ENCODE measurements around the gene COL17A1.

COL17A1 gene

DNA sequence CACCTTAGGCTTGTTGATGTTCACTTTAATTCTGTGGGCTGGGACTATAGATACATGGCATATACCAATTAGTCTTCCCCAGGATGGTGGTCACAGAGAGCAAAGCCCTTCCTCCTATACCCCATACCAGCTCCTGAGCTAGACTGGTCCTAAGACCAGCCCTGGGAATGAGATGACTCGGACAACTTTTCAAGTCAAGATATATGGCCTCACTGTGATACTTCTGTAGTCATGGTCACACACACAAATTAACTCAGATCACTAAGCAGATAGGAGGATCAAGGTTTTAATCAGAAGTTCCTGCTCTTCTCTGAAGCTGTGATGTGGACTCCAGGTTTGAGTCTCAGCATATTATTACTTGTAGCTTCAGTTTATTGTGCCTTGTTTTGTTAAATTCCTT lies 65.7 kb downstream of the COL17A1 start:
- Histone ChIP-seq H2AK5ac (ENCODE audit: low read length, severe bottlenecking) (no peak overlapping the region), H3K36me3 (ENCODE audit: control insufficient read depth in 1 of 2, insufficient read depth in 2 of 2, low read depth in 1 of 2, low read length in 2 of 2) (peaks cover 17 to 95% of the 10 kb centered on the region in 2 experiments), H2BK12ac (ENCODE audit: low read length in 2 of 2) (no peak overlapping the region), H3K9me3 (ENCODE audit: control insufficient read depth, low read length) (no peaks in the 10 kb centered on the region), H4K91ac (ENCODE audit: low read length) (no peak overlapping the region), H3K4me2 (ENCODE audit: low read length, poor library complexity, severe bottlenecking) (no peak overlapping the region), H3K27ac (ENCODE audit: low read length, poor library complexity, severe bottlenecking) (no peak overlapping the region), H3K4me3 (ENCODE audit: insufficient read depth in 1 of 2, low read depth in 1 of 2, low read length in 2 of 2) (no peak overlapping the region), H3K4me1 (ENCODE audit: control insufficient read depth, insufficient read depth, low read depth, low read length) (no peaks in the 10 kb centered on the region), H2BK15ac (ENCODE audit: low read depth, poor library complexity, severe bottlenecking) (no peak overlapping the region), H3K18ac (ENCODE audit: low read depth in 1 of 2, low read length in 2 of 2) (no peak overlapping the region), H2AFZ (ENCODE audit: low read depth, low read length) (no peak overlapping the region), H3K9ac (ENCODE audit: low read length) (no peak overlapping the region), H2BK120ac (ENCODE audit: low read depth, low read length) (no peak overlapping the region), H3K4ac (ENCODE audit: low read depth in 1 of 2, low read length in 2 of 2) (no peak overlapping the region), H3K14ac (ENCODE audit: low read length in 2 of 2) (no peak overlapping the region), H4K8ac (ENCODE audit: low read length) (no peak overlapping the region), H3K27me3 (ENCODE audit: control insufficient read depth in 1 of 2, insufficient read depth in 1 of 2, low read length in 2 of 2) (no peaks in the 10 kb centered on the region), H2BK5ac (ENCODE audit: low read depth, low read length, poor library complexity, severe bottlenecking) (no peak overlapping the region), H3K23ac (ENCODE audit: low read length in 2 of 2) (no peak overlapping the region), H3K79me1 (replicated peaks; ENCODE audit: low read length, poor library complexity, severe bottlenecking) (peaks cover 11% of the 10 kb centered on the region)
- 100% methylated on average over 1 of the region's 1 CpG for WGBS
- no peak for DNase-seq

DNA sequence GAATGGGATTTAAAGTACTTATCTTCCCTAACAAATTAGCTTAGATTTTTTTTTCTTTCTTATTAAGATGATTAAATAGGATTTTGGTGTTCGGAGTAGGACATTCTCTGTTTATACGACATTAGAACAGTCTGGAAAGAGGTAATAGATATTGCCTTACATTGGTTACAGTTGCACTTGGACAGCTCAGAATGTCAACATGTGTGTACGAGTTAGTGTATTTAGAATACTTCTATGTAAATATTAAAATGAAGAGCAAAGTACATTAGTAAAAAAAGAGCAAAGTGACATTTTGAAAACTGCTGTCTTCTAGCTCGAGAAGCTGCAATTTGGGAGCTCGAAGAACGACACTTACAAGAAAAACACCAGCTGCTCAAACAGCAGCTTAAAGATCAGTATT lies 67.2 kb downstream of the COL17A1 start:
- H3K27me3 ChIP-seq (ENCODE audit: control insufficient read depth in 1 of 2, insufficient read depth in 1 of 2, low read length in 2 of 2), result no peaks in the 10 kb centered on the region
- H4K91ac ChIP-seq (ENCODE audit: low read length), result no peak overlapping the region
- no peak overlapping the region for H3K14ac ChIP-seq (ENCODE audit: low read length in 2 of 2)
- no peak overlapping the region for H2AK5ac ChIP-seq (ENCODE audit: low read length, severe bottlenecking)
- H3K36me3 ChIP-seq (ENCODE audit: control insufficient read depth in 1 of 2, insufficient read depth in 2 of 2, low read depth in 1 of 2, low read length in 2 of 2), result peaks cover 11 to 92% of the 10 kb centered on the region in 2 experiments
- no peaks in the 10 kb centered on the region for H3K9me3 ChIP-seq (ENCODE audit: control insufficient read depth, low read length)
- H2BK120ac ChIP-seq (ENCODE audit: low read depth, low read length), result no peak overlapping the region
- no peak overlapping the region for H3K9ac ChIP-seq (ENCODE audit: low read length)
- H2BK12ac ChIP-seq (ENCODE audit: low read length in 2 of 2), result no peak overlapping the region
- H3K27ac ChIP-seq (ENCODE audit: low read length, poor library complexity, severe bottlenecking), result no peak overlapping the region
- H3K4me3 ChIP-seq (ENCODE audit: insufficient read depth in 1 of 2, low read depth in 1 of 2, low read length in 2 of 2), result no peak overlapping the region
- WGBS, result 94% methylated on average over 5 of the region's 6 CpGs
- H4K8ac ChIP-seq (ENCODE audit: low read length), result no peak overlapping the region
- H2BK15ac ChIP-seq (ENCODE audit: low read depth, poor library complexity, severe bottlenecking), result no peak overlapping the region
- H3K4me2 ChIP-seq (ENCODE audit: low read length, poor library complexity, severe bottlenecking), result no peak overlapping the region
- peaks cover 10% of the 10 kb centered on the region for H3K79me1 ChIP-seq (replicated peaks; ENCODE audit: low read length, poor library complexity, severe bottlenecking)
- H2AFZ ChIP-seq (ENCODE audit: low read depth, low read length), result no peak overlapping the region
- no peak overlapping the region for H2BK5ac ChIP-seq (ENCODE audit: low read depth, low read length, poor library complexity, severe bottlenecking)
- DNase-seq, result no peak
- no peak overlapping the region for H3K4ac ChIP-seq (ENCODE audit: low read depth in 1 of 2, low read length in 2 of 2)
- H3K23ac ChIP-seq (ENCODE audit: low read length in 2 of 2), result no peak overlapping the region
- no peaks in the 10 kb centered on the region for H3K4me1 ChIP-seq (ENCODE audit: control insufficient read depth, insufficient read depth, low read depth, low read length)
- H3K18ac ChIP-seq (ENCODE audit: low read depth in 1 of 2, low read length in 2 of 2), result no peak overlapping the region

DNA sequence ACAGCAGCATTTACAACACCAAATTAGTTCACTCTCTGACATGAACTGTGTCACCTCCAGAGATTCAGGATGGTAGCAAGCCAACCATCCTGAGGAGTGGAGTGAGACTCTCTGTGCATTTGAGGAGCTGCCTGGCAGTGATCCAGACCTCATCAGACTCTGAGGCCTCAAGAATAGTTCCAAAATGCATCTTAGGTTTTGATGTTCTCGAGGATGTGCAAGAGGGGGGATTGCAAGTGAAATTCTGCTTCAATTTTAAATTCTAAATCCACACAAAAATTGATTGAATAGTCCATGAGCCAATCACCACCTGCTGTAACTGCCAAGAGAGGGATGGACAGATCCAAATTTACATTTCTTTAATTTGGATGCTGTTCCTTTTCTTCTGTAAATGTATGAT lies 69.0 kb downstream of the COL17A1 start:
- Histone ChIP-seq H3K9ac (ENCODE audit: low read length) (no peak overlapping the region), H3K23ac (ENCODE audit: low read length in 2 of 2) (no peak overlapping the region), H2BK12ac (ENCODE audit: low read length in 2 of 2) (no peak overlapping the region), H2BK5ac (ENCODE audit: low read depth, low read length, poor library complexity, severe bottlenecking) (no peak overlapping the region), H3K36me3 (ENCODE audit: control insufficient read depth in 1 of 2, insufficient read depth in 2 of 2, low read depth in 1 of 2, low read length in 2 of 2) (peaks cover 7 to 87% of the 10 kb centered on the region in 2 experiments), H4K91ac (ENCODE audit: low read length) (no peak overlapping the region), H3K9me3 (ENCODE audit: control insufficient read depth, low read length) (no peaks in the 10 kb centered on the region), H2AK5ac (ENCODE audit: low read length, severe bottlenecking) (no peak overlapping the region), H3K27me3 (ENCODE audit: control insufficient read depth in 1 of 2, insufficient read depth in 1 of 2, low read length in 2 of 2) (no peaks in the 10 kb centered on the region), H3K14ac (ENCODE audit: low read length in 2 of 2) (no peak overlapping the region), H3K4me3 (ENCODE audit: insufficient read depth in 1 of 2, low read depth in 1 of 2, low read length in 2 of 2) (no peak overlapping the region), H2BK15ac (ENCODE audit: low read depth, poor library complexity, severe bottlenecking) (no peak overlapping the region), H3K4me2 (ENCODE audit: low read length, poor library complexity, severe bottlenecking) (no peak overlapping the region), H3K4ac (ENCODE audit: low read depth in 1 of 2, low read length in 2 of 2) (no peak overlapping the region), H4K8ac (ENCODE audit: low read length) (no peak overlapping the region), H2BK120ac (ENCODE audit: low read depth, low read length) (no peak overlapping the region), H3K18ac (ENCODE audit: low read depth in 1 of 2, low read length in 2 of 2) (no peak overlapping the region), H2AFZ (ENCODE audit: low read depth, low read length) (no peak overlapping the region), H3K27ac (ENCODE audit: low read length, poor library complexity, severe bottlenecking) (no peak overlapping the region), H3K79me1 (replicated peaks; ENCODE audit: low read length, poor library complexity, severe bottlenecking) (peaks cover 11% of the 10 kb centered on the region), H3K4me1 (ENCODE audit: control insufficient read depth, insufficient read depth, low read depth, low read length) (no peaks in the 10 kb centered on the region)
- no CpG with 5 or more reads among the region's 1 CpG for WGBS
- no peak for DNase-seq

DNA sequence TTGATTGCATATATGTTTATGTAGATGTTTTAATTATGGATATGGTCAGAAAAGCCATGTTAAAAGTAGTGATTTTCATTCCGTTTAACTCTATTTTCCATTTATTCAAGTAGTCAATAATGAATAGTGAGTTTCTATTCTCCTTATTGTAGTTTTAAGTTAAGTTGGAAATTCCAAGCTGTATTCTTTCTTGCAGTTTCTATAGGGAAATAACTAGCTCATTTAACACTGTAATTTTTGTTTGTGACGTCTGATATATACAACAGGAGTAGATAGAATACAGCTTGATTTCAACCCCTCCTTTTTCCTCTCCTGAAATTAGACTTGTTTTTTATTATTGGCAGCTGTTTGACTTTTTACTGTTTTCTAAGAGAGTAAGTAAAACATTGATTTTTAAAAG lies 71.5 kb downstream of the COL17A1 start:
- no peak overlapping the region for H3K18ac ChIP-seq (ENCODE audit: low read depth in 1 of 2, low read length in 2 of 2)
- no peaks in the 10 kb centered on the region for H3K4me1 ChIP-seq (ENCODE audit: control insufficient read depth, insufficient read depth, low read depth, low read length)
- no peak for DNase-seq
- H3K14ac ChIP-seq (ENCODE audit: low read length in 2 of 2), result no peak overlapping the region
- no peak overlapping the region for H2BK12ac ChIP-seq (ENCODE audit: low read length in 2 of 2)
- H4K91ac ChIP-seq (ENCODE audit: low read length), result no peak overlapping the region
- no peaks in the 10 kb centered on the region for H3K9me3 ChIP-seq (ENCODE audit: control insufficient read depth, low read length)
- no peak overlapping the region for H3K23ac ChIP-seq (ENCODE audit: low read length in 2 of 2)
- H3K79me1 ChIP-seq (replicated peaks; ENCODE audit: low read length, poor library complexity, severe bottlenecking), result peaks cover 11% of the 10 kb centered on the region
- H3K27me3 ChIP-seq (ENCODE audit: control insufficient read depth in 1 of 2, insufficient read depth in 1 of 2, low read length in 2 of 2), result no peaks in the 10 kb centered on the region
- no peak overlapping the region for H2AK5ac ChIP-seq (ENCODE audit: low read length, severe bottlenecking)
- no peak overlapping the region for H3K4ac ChIP-seq (ENCODE audit: low read depth in 1 of 2, low read length in 2 of 2)
- H2BK120ac ChIP-seq (ENCODE audit: low read depth, low read length), result no peak overlapping the region
- no peak overlapping the region for H3K4me2 ChIP-seq (ENCODE audit: low read length, poor library complexity, severe bottlenecking)
- H2AFZ ChIP-seq (ENCODE audit: low read depth, low read length), result no peak overlapping the region
- no peak overlapping the region for H2BK15ac ChIP-seq (ENCODE audit: low read depth, poor library complexity, severe bottlenecking)
- H4K8ac ChIP-seq (ENCODE audit: low read length), result no peak overlapping the region
- H3K27ac ChIP-seq (ENCODE audit: low read length, poor library complexity, severe bottlenecking), result no peak overlapping the region
- WGBS, result no CpG with 5 or more reads among the region's 2 CpGs
- H3K9ac ChIP-seq (ENCODE audit: low read length), result no peak overlapping the region
- H2BK5ac ChIP-seq (ENCODE audit: low read depth, low read length, poor library complexity, severe bottlenecking), result no peak overlapping the region
- H3K4me3 ChIP-seq (ENCODE audit: insufficient read depth in 1 of 2, low read depth in 1 of 2, low read length in 2 of 2), result no peak overlapping the region
- H3K36me3 ChIP-seq (ENCODE audit: control insufficient read depth in 1 of 2, insufficient read depth in 2 of 2, low read depth in 1 of 2, low read length in 2 of 2), result peaks cover 2 to 83% of the 10 kb centered on the region in 2 experiments
